Measurements from ENCODE around the gene CCDC12.

Gene CCDC12

GRCh38 chr3:46876313-46877300, 99.9 kb downstream of the CCDC12 start:
- H3K4me3 ChIP-seq (ENCODE audit: low read length): no peak overlapping the region
- TF ChIP-seq CTCF (IDR thresholded peaks at IDR 0.05; ENCODE audit: insufficient read depth, low read depth, low read length, missing control alignments): no peak
- DNase-seq (ENCODE audit: low read depth): no peak

GRCh38 chr3:46875560-46875959, 101.0 kb downstream of the CCDC12 start:
- no peak for TF ChIP-seq CTCF (IDR thresholded peaks at IDR 0.05; ENCODE audit: insufficient read depth, low read depth, low read length, missing control alignments)
- DNase-seq (ENCODE audit: low read depth): no peak
- no peak overlapping the region for H3K4me3 ChIP-seq (ENCODE audit: low read length)

GRCh38 chr3:46874430-46874829, 102.1 kb downstream of the CCDC12 start:
- TF ChIP-seq CTCF (IDR thresholded peaks at IDR 0.05; ENCODE audit: insufficient read depth, low read depth, low read length, missing control alignments): no peak
- DNase-seq (ENCODE audit: low read depth): no peak
- H3K4me3 ChIP-seq (ENCODE audit: low read length): no peak overlapping the region

GRCh38 chr3:46873521-46873920, 103.0 kb downstream of the CCDC12 start:
- no peak for DNase-seq (ENCODE audit: low read depth)
- no peak for TF ChIP-seq CTCF (IDR thresholded peaks at IDR 0.05; ENCODE audit: insufficient read depth, low read depth, low read length, missing control alignments)
- H3K4me3 ChIP-seq (ENCODE audit: low read length): no peak overlapping the region
